BE2C (cell line): ENCODE results near the gene CTAGE1.

Experiments used
- DNase-seq: peaks from one replicate; pipeline ENCODE4 v3.0.0-alpha.2; 2020
- H3K27me3 ChIP-seq: fragments of 250-450 bp; sonication (Bioruptor Pico); 2 replicates; pipeline ENCODE4 v1.5.1; 2020; ENCODE audit warnings: mild to moderate bottlenecking
- H3K36me3 ChIP-seq: fragments of 250-450 bp; sonication (Bioruptor Pico); 2 replicates; pipeline ENCODE4 v1.5.1; 2020; ENCODE audit warnings: mild to moderate bottlenecking
- H3K4me1 ChIP-seq: fragments of 250-450 bp; sonication (Bioruptor Pico); 2 replicates; pipeline ENCODE4 v1.5.1; 2020
- H3K4me3 ChIP-seq: 2 replicates; pipeline ENCODE4 v1.5.1; 2011; ENCODE audit warnings: low read depth, low read length
- H3K9me3 ChIP-seq: fragments of 250-450 bp; sonication (Bioruptor Pico); 2 replicates; pipeline ENCODE4 v1.5.1; 2020
- TF ChIP-seq, protein P1 (sequence below): IDR thresholded peaks from 2 replicates; pipeline ENCODE4 v1.5.1; 2012; ENCODE audit warnings: mild to moderate bottlenecking, low read depth, low read length

The CTAGE1 gene

GRCh38 chr18:22429564-22429963 lies 11.8 kb upstream of the CTAGE1 start:
- DNase-seq: no peak
- no peaks in the 10 kb centered on the region for H3K9me3 ChIP-seq
- H3K36me3 ChIP-seq: no peaks in the 10 kb centered on the region
- H3K4me1 ChIP-seq: no peaks in the 10 kb centered on the region; the same call in 1 of the 2 replicates
- TF ChIP-seq, protein P1, sequence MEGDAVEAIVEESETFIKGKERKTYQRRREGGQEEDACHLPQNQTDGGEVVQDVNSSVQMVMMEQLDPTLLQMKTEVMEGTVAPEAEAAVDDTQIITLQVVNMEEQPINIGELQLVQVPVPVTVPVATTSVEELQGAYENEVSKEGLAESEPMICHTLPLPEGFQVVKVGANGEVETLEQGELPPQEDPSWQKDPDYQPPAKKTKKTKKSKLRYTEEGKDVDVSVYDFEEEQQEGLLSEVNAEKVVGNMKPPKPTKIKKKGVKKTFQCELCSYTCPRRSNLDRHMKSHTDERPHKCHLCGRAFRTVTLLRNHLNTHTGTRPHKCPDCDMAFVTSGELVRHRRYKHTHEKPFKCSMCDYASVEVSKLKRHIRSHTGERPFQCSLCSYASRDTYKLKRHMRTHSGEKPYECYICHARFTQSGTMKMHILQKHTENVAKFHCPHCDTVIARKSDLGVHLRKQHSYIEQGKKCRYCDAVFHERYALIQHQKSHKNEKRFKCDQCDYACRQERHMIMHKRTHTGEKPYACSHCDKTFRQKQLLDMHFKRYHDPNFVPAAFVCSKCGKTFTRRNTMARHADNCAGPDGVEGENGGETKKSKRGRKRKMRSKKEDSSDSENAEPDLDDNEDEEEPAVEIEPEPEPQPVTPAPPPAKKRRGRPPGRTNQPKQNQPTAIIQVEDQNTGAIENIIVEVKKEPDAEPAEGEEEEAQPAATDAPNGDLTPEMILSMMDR: no peak
- no peaks in the 10 kb centered on the region for H3K27me3 ChIP-seq
- no peak overlapping the region for H3K4me3 ChIP-seq

- no peak overlapping the region for H3K4me3 ChIP-seq
- TF ChIP-seq, protein P1: no peak
- no peaks in the 10 kb centered on the region for H3K36me3 ChIP-seq
- no peaks in the 10 kb centered on the region for H3K27me3 ChIP-seq
- H3K9me3 ChIP-seq: no peaks in the 10 kb centered on the region
- DNase-seq: no peak
- no peaks in the 10 kb centered on the region for H3K4me1 ChIP-seq
Observed at GRCh38 chr18:22428672-22429071, 11.0 kb upstream of the CTAGE1 start.

DNA sequence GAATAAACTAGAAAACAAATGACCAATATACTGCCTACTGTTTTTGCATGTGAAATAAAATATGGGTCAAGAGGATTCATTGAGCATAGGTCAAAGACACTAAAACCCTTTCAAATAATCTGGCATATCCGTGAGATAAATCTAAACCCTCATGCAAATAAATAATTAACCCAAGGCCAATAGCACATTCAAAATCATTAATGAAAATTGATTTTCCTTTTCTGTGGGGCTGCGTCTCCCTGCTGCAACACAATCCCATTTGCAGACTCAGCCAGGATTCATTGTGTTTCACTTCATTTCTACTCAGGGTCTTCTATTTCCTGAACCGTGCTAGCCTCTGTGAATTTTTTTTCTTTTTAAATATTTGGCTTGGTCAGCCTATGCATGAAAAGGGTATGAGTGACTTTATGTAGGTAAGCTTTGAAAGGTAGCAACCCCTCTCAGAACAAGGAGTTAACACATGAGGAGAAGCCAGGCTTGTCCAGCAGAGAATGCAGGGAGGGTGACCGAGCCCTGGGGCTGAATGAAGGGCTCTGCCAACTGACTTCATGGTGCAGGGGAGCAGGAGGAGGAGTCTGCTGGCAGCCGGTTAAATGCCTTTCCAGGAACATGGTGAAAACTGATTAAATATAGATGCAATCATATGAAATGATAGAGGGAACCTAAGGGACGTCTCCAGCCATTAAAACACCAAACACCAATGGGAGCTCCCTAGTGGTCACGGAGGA lies 10.3 kb upstream of the CTAGE1 start:
- Histone ChIP-seq H3K4me1 (no peaks in the 10 kb centered on the region), H3K4me3 (no peak overlapping the region), H3K36me3 (no peaks in the 10 kb centered on the region), H3K9me3 (no peaks in the 10 kb centered on the region), H3K27me3 (no peaks in the 10 kb centered on the region)
- peak; percentile 19 for DNase-seq
- TF ChIP-seq, protein P1: peak; percentile 22; the same call in 1 of the 2 replicates

GRCh38 chr18:22424565-22424963 lies 6.8 kb upstream of the CTAGE1 start:
- no peak for DNase-seq
- no peak overlapping the region for H3K4me3 ChIP-seq
- H3K36me3 ChIP-seq: no peaks in the 10 kb centered on the region
- no peaks in the 10 kb centered on the region for H3K27me3 ChIP-seq
- no peaks in the 10 kb centered on the region for H3K9me3 ChIP-seq
- TF ChIP-seq, protein P1: no peak
- H3K4me1 ChIP-seq: no peaks in the 10 kb centered on the region

GRCh38 chr18:22423878-22424564 lies 6.3 kb upstream of the CTAGE1 start:
- no peaks in the 10 kb centered on the region for H3K27me3 ChIP-seq
- no peak for DNase-seq

More at GRCh38 chr18:22423878-22424564, 6.3 kb upstream of the CTAGE1 start:
- TF ChIP-seq, protein P1: no peak
- Histone ChIP-seq H3K9me3 (no peaks in the 10 kb centered on the region), H3K36me3 (no peaks in the 10 kb centered on the region), H3K4me3 (no peak overlapping the region), H3K4me1 (no peaks in the 10 kb centered on the region)
